GM23248 (cell line): ENCODE data around the gene AIFM1.

Experiments used
- EZH2 ChIP-seq: fragments of 200-600 bp; sonication (generic); IDR thresholded peaks from 2 replicates; pipeline ENCODE4 v1.6.1; 2018; ENCODE audit warnings: antibody characterized with exemption, mild to moderate bottlenecking; ENCODE audit not compliant: insufficient read depth, poor library complexity, severe bottlenecking
- EZH2phosphoT487 ChIP-seq: fragments of 200-600 bp; sonication (generic); IDR thresholded peaks from 2 replicates; pipeline ENCODE4 v1.6.1; 2018; ENCODE audit warnings: antibody characterized with exemption, moderate library complexity, mild to moderate bottlenecking, low read depth; ENCODE audit not compliant: insufficient read depth

DNA sequence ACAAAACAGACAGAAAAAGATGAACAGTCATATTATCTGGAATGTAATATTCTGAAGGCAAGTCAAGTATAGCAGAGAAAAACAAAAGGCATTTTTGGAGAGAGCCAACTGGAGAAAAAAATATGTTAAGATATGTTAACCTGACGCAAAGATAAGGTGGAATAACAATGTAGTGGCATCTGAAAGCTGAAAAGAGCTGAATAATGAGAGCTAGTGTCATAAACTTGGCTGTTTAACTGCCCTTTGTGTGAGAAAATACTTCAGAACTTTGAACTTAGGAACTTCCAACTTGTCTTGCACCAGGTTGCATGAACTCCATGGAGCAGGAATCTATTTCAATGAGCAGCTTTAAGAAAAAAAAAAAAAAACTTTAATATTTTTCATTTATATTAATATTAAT lies 39.0 kb upstream of the AIFM1 start:
- no peak for TF ChIP-seq EZH2phosphoT487
- no peak for TF ChIP-seq EZH2
